Psoas muscle (tissue), 8 donors: Measurements from ENCODE around the gene DOP1B. TPM values are rescaled to one million over a fixed set of nuclear protein-coding genes. Genes with fewer than 3 reads are reported as not detected.
"Not testable (repeated sequence)": the region's sequence is repeated elsewhere in the genome, so short reads cannot be mapped to it uniquely, and the experiment has no call there.

ENCODE experiments used
- ATAC-seq, 4 donors: fragments of 200-7000 bp; cut with Tn5 transposase; one replicate each; pipeline ENCODE4 v1.9.1; 2020; ENCODE audit warnings: moderate library complexity in 3 of 4, mild to moderate bottlenecking in 2 of 4
- DNase-seq, 2 donors: peaks; one replicate each; pipeline ENCODE4 v3.0.0-alpha.2; 2020
- H3K27ac ChIP-seq: fragments of 200-600 bp; one replicate; pipeline ENCODE4 v1.8.0; 2022
- H3K27me3 ChIP-seq, 3 donors: fragments of 200-600 bp in 1 of 3; one replicate each; pipeline versions ENCODE4 v1.6.1 to v1.8.0; 2013 to 2022; ENCODE audit warnings: low read length in 2 of 3, mild to moderate bottlenecking in 2 of 3, moderate library complexity in 1 of 3; ENCODE audit not compliant: insufficient read depth in 3 of 3
- H3K36me3 ChIP-seq, 2 donors: fragments of 200-600 bp in 1 of 2; one replicate each; pipeline versions ENCODE4 v1.6.1 to v1.8.0; 2013 to 2022; ENCODE audit warnings: low read depth in 1 of 2, mild to moderate bottlenecking in 1 of 2, moderate library complexity in 1 of 2; ENCODE audit not compliant: insufficient read depth in 1 of 2
- H3K4me1 ChIP-seq: fragments of 200-600 bp; one replicate; pipeline ENCODE4 v1.8.0; 2022
- H3K4me3 ChIP-seq: fragments of 200-600 bp; one replicate; pipeline ENCODE4 v1.8.0; 2022; ENCODE audit warnings: mild to moderate bottlenecking
- H3K9me3 ChIP-seq: fragments of 200-600 bp; one replicate; pipeline ENCODE4 v1.8.0; 2022
- CTCF ChIP-seq: fragments of 200-600 bp; IDR thresholded peaks from one replicate; pipeline ENCODE4 v1.8.0; 2022; ENCODE audit warnings: antibody characterized with exemption
- WGBS, 3 donors: extraction: QIAGEN DNeasy Blood & Tissue Kit; methylation state at CpG; one replicate each; pipeline versions ENCODE4 v1.1.6 to v1.1.7; 2013; 5-methylcytosine and 5-hydroxymethylcytosine counted together
- intact Hi-C, 2 donors: fragments of 100-400 bp; cut with DNase I; formaldehyde crosslinking; loops; one replicate each; pipeline versions ENCODE4 v1.11.0 to v1.14.2; 2022
- polyA plus RNA-seq, 3 donors: library from polyadenylated mRNA; stranded (reverse); fragments of 200-250 nt; gene quantifications; one replicate each; pipeline ENCODE4 v1.2.3, GENCODE V29; 2013
- total RNA-seq, 4 donors: library from RNA; stranded (reverse); fragmentation: NEBNext Ultra II Directional in 2 of 4; extraction: Animal tissue kit (Norgen Biotek cat#: 25700) in 2 of 4; gene quantifications; one replicate each; pipeline versions ENCODE4 v1.2.1 to v1.2.4, GENCODE V29; 2021 to 2023
- donor health status: healthy with polysubstance abuse.
- donor health status: DM: no; HTN: no; CAD: no; lungs with moderate emphysema.
- donor health status: Bipolar disorder and iron deficiency.
- donor health status: healthy.
- donor health status: DM: yes; HTN: yes; CAD: no.
- donor health status: DM: no; HTN: no; CAD: no.
- donor health status: DM: no; HTN: no; CAD: no.
- donor health status: DM: yes; HTN: yes; CAD: no.

DOP1B gene
- total and polyA plus RNA-seq, 7 donors = 3.1 to 20.7 (median 12.8) TPM

- peaks cover 21% of the 10 kb centered on the region for H3K4me1 ChIP-seq
- DNase-seq (no peak), ATAC-seq (no peak)
- 47 to 62% (median 57%) methylated on average over 4 of the region's 4 CpGs for WGBS, 3 donors
- intact Hi-C loops = no loop called here
- no peaks in the 10 kb centered on the region for H3K27me3 ChIP-seq
- H3K4me3 ChIP-seq = no peak overlapping the region
- no peak for TF ChIP-seq CTCF
- H3K36me3 ChIP-seq = no peaks in the 10 kb centered on the region
- no peak overlapping the region for H3K27ac ChIP-seq
- no peaks in the 10 kb centered on the region for H3K9me3 ChIP-seq
Observed at GRCh38 chr21:36190736-36191135, 34.1 kb downstream of the DOP1B start.

GRCh38 chr21:36193200-36193599 lies 36.6 kb downstream of the DOP1B start:
- Histone ChIP-seq H3K36me3 (no peaks in the 10 kb centered on the region), H3K27me3 (no peaks in the 10 kb centered on the region), H3K4me3 (no peak overlapping the region), H3K27ac (no peak overlapping the region), H3K4me1 (peaks cover 16% of the 10 kb centered on the region), H3K9me3 (no peaks in the 10 kb centered on the region)
- DNase-seq (no peak), ATAC-seq (no peak)
- TF ChIP-seq CTCF = no peak
- intact Hi-C loops = no loop called here
- 79 to 86% (median 82%) methylated on average over 6 to 7 of the region's 7 CpGs for WGBS, 3 donors

- WGBS, 3 donors = 72 to 90% (median 73%) methylated on average over 3 of the region's 3 CpGs
- ATAC-seq (no peak), DNase-seq (no peak)
- H3K27me3 ChIP-seq = no peaks in the 10 kb centered on the region
- peaks cover 8% of the 10 kb centered on the region for H3K4me1 ChIP-seq
- no peak overlapping the region for H3K27ac ChIP-seq
- no peak for TF ChIP-seq CTCF
- H3K9me3 ChIP-seq = no peaks in the 10 kb centered on the region
- H3K4me3 ChIP-seq = no peak overlapping the region
- H3K36me3 ChIP-seq = no peaks in the 10 kb centered on the region
- intact Hi-C loops = no loop called here
Observed at GRCh38 chr21:36194024-36194423, 37.4 kb downstream of the DOP1B start.

GRCh38 chr21:36195613-36196012 lies 39.0 kb downstream of the DOP1B start:
- DNase-seq = no peak
- Histone ChIP-seq H3K9me3 (no peaks in the 10 kb centered on the region), H3K27ac (no peak overlapping the region), H3K36me3 (no peaks in the 10 kb centered on the region), H3K4me3 (no peak overlapping the region), H3K27me3 (no peaks in the 10 kb centered on the region), H3K4me1 (peaks cover 3% of the 10 kb centered on the region)
- TF ChIP-seq CTCF = no peak
- WGBS, 3 donors = 92 to 100% (median 98%) methylated on average over 1 of the region's 1 CpG
- ATAC-seq = no peak
- intact Hi-C loops = loop anchor here in 1 of 2 donors (5.0 kb wide), 1 partner anchor 38 kb away; the partner anchor contains the start of gene DOP1B

- Histone ChIP-seq H3K27ac (no peak overlapping the region), H3K27me3 (no peaks in the 10 kb centered on the region), H3K4me1 (peaks cover 24% of the 10 kb centered on the region), H3K9me3 (no peaks in the 10 kb centered on the region), H3K4me3 (no peak overlapping the region), H3K36me3 (no peaks in the 10 kb centered on the region)
- DNase-seq = no peak
- intact Hi-C loops = loop anchor here in 1 of 2 donors (5.0 kb wide), 1 partner anchor 42 kb away; the partner anchor contains the start of gene DOP1B
- TF ChIP-seq CTCF = no peak
- WGBS, 3 donors = 84 to 93% (median 86%) methylated on average over 9 of the region's 9 CpGs
- no peak for ATAC-seq
Observed at GRCh38 chr21:36199021-36199420, 42.4 kb downstream of the DOP1B start.

DNA sequence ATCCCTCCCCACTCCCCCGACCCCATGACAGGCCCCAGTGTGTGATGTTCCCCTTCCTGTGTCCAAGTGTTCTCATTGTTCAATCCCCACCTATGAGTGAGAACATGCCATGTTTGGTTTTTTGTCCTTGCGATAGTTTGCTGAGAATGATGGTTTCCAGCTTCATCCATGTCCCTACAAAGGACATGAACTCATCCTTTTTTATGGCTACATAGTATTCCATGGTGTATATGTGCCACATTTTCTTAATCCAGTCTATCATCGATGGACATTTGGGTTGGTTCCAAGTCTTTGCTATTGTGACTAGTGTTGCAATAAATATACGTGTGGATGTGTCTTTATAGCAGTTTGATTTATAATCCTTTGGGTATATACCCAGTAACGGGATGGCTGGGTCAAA lies 43.0 kb downstream of the DOP1B start:
- Histone ChIP-seq H3K4me1 (peaks cover 30% of the 10 kb centered on the region), H3K27ac (peak overlapping the region; percentile 80)
- H3K9me3 ChIP-seq, H3K36me3 ChIP-seq, DNase-seq, H3K27me3 ChIP-seq, ATAC-seq, H3K4me3 ChIP-seq: not testable (repeated sequence)
- intact Hi-C loops = loop anchor here in 1 of 2 donors (5.0 kb wide), 1 partner anchor 42 kb away; the partner anchor contains the start of gene DOP1B
- 68 to 92% (median 77%) methylated on average over 5 of the region's 5 CpGs for WGBS, 3 donors
